ENCODE measurements around the gene ZBTB17. TPM values are rescaled to one million over a fixed set of nuclear protein-coding genes. Genes with fewer than 3 reads are reported as not detected.

The ZBTB17 gene
- total and polyA plus RNA-seq, 10 of the 15 experiments (the other 5 are each of a cell fraction or from before 2014, with no cell fraction given) = 0.87 to 59.4 (median 38.7) TPM

GRCh38 chr1:15992187-15992553 lies 16.3 kb upstream of the ZBTB17 start:
- H3K27ac ChIP-seq (ENCODE audit: control insufficient read depth, insufficient read depth) = no peak overlapping the region
- no peaks in the 10 kb centered on the region for H3K79me2 ChIP-seq (ENCODE audit: control insufficient read depth, insufficient read depth, low read length)
- SMC1A ChIA-PET (ENCODE audit: uncharacterized antibody, unreplicated experiment) = no interaction called here
- in situ Hi-C loops (cut with MboI) (no loop called here), intact Hi-C loops (cut with micrococcal nuclease; ENCODE audit: unreplicated experiment) (loop anchor here (5.0 kb wide), 1 partner anchor 200 kb away; no protein-coding TSS in a partner anchor)
- H3K27me3 ChIP-seq (replicated peaks in 1 of 2; ENCODE audit: control insufficient read depth in 2 of 2, insufficient read depth in 2 of 2, low read length in 1 of 2) = no peaks in the 10 kb centered on the region
- no TSS peak for BruUV-seq (replicated peaks)
- no peak overlapping the region for H3K4me3 ChIP-seq
- CTCF ChIA-PET = no interaction called here
- H3K4me2 ChIP-seq (ENCODE audit: control insufficient read depth, insufficient read depth) = no peak overlapping the region
- H3K4me1 ChIP-seq (ENCODE audit: control insufficient read depth, insufficient read depth, low read length) = no peaks in the 10 kb centered on the region
- H3K9me3 ChIP-seq (replicated peaks; ENCODE audit: control insufficient read depth, insufficient read depth, low read length) = no peaks in the 10 kb centered on the region
- DNase-seq (ENCODE audit: low read depth, low spot score) (no peak), ATAC-seq (no peak), FAIRE-seq (no peak)
- POLR2A ChIA-PET = no interaction called here
- no peak overlapping the region for H3K9ac ChIP-seq (ENCODE audit: control insufficient read depth, insufficient read depth, low read length)
- RAD21 ChIA-PET (ENCODE audit: unreplicated experiment) = no interaction called here
- no peaks in the 10 kb centered on the region; the same call in 1 of the 2 replicates for H4K20me1 ChIP-seq (ENCODE audit: control insufficient read depth, insufficient read depth)
- no peaks in the 10 kb centered on the region for H3K36me3 ChIP-seq (ENCODE audit: control insufficient read depth in 2 of 2, insufficient read depth in 2 of 2, low read length in 1 of 2)
- H2AFZ ChIP-seq (ENCODE audit: control insufficient read depth, low read depth, low read length) = no peak overlapping the region
- 51% methylated on average over 7 of the region's 7 CpGs for WGBS (ENCODE audit: insufficient coverage, insufficient replicate concordance, low lambda C conversion rate, missing lambda C conversion rate)
- TF ChIP-seq PML (IDR thresholded peaks at IDR 0.05; ENCODE audit: low read length) (no peak), MEF2A (IDR thresholded peaks at IDR 0.05; ENCODE audit: insufficient read depth, low read depth, low read length) (no peak), ZNF207 (IDR thresholded peaks at IDR 0.05; ENCODE audit: borderline replicate concordance) (no peak), MTA3 (IDR thresholded peaks at IDR 0.05; ENCODE audit: borderline replicate concordance, low read length) (no peak), BCL3 (IDR thresholded peaks at IDR 0.05; ENCODE audit: borderline replicate concordance, insufficient read depth, low read depth, low read length, poor library complexity, severe bottlenecking) (no peak), NR2C1 (IDR thresholded peaks at IDR 0.05) (no peak), ZNF622 (IDR thresholded peaks at IDR 0.05) (no peak), MYC (IDR thresholded peaks at IDR 0.05; ENCODE audit: insufficient read depth, insufficient read length, insufficient replicate concordance, low read length, severe bottlenecking) (no peak), POLR2AphosphoS2 (IDR thresholded peaks at IDR 0.05; ENCODE audit: low read depth, low read length) (no peak), TCF3 (IDR thresholded peaks at IDR 0.05; ENCODE audit: borderline replicate concordance, insufficient read depth, low read depth, low read length) (no peak), NFYA (IDR thresholded peaks at IDR 0.05; ENCODE audit: borderline replicate concordance, low read depth, low read length) (no peak), MYB (IDR thresholded peaks at IDR 0.05; ENCODE audit: borderline replicate concordance, low read depth, low read length) (no peak), ASH2L (IDR thresholded peaks at IDR 0.05; ENCODE audit: borderline replicate concordance, low read depth) (no peak), NR2F1 (conservative IDR thresholded peaks at IDR 0.05) (no peak), POU2F2 (IDR thresholded peaks at IDR 0.05; ENCODE audit: borderline replicate concordance, low read depth, low read length) (no peak), ZZZ3 (IDR thresholded peaks at IDR 0.05; ENCODE audit: control insufficient read depth, insufficient read length, low read depth) (no peak)
- TF ChIP-seq, protein P1, sequence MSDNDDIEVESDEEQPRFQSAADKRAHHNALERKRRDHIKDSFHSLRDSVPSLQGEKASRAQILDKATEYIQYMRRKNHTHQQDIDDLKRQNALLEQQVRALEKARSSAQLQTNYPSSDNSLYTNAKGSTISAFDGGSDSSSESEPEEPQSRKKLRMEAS (IDR thresholded peaks at IDR 0.05; ENCODE audit: low read depth, low read length) = no peak
- TF ChIP-seq, protein P2, sequence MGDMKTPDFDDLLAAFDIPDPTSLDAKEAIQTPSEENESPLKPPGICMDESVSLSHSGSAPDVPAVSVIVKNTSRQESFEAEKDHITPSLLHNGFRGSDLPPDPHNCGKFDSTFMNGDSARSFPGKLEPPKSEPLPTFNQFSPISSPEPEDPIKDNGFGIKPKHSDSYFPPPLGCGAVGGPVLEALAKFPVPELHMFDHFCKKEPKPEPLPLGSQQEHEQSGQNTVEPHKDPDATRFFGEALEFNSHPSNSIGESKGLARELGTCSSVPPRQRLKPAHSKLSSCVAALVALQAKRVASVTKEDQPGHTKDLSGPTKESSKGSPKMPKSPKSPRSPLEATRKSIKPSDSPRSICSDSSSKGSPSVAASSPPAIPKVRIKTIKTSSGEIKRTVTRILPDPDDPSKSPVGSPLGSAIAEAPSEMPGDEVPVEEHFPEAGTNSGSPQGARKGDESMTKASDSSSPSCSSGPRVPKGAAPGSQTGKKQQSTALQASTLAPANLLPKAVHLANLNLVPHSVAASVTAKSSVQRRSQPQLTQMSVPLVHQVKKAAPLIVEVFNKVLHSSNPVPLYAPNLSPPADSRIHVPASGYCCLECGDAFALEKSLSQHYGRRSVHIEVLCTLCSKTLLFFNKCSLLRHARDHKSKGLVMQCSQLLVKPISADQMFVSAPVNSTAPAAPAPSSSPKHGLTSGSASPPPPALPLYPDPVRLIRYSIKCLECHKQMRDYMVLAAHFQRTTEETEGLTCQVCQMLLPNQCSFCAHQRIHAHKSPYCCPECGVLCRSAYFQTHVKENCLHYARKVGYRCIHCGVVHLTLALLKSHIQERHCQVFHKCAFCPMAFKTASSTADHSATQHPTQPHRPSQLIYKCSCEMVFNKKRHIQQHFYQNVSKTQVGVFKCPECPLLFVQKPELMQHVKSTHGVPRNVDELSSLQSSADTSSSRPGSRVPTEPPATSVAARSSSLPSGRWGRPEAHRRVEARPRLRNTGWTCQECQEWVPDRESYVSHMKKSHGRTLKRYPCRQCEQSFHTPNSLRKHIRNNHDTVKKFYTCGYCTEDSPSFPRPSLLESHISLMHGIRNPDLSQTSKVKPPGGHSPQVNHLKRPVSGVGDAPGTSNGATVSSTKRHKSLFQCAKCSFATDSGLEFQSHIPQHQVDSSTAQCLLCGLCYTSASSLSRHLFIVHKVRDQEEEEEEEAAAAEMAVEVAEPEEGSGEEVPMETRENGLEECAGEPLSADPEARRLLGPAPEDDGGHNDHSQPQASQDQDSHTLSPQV (IDR thresholded peaks at IDR 0.05) = no peak
